Activated CD4-positive, CD25-positive, alpha-beta regulatory T cell treated with anti-CD3 and anti-CD28 coated beads, Interleukin-2, amount 50 U/mL, for 72 hours (primary cell): ENCODE measurements around the gene RAD51B.

Source experiments
- DNase-seq: peaks from one replicate; pipeline ENCODE4 v3.0.0; 2021

RAD51B gene

GRCh38 chr14:68774771-68775613, 955.4 kb downstream of the RAD51B start:
- peak; percentile 24 for DNase-seq

- DNase-seq: peak; percentile 24
These were observed 956.1 kb downstream of the RAD51B start for GRCh38 chr14:68775614-68776126.

- no peak for DNase-seq
These were observed 958.1 kb downstream of the RAD51B start for GRCh38 chr14:68777644-68778043.
